Measurements from ENCODE around the gene LILRB5.
"Not testable (repeated sequence)": the region's sequence is repeated elsewhere in the genome, so short reads cannot be mapped to it uniquely, and the experiment has no call there.

LILRB5 gene

DNA sequence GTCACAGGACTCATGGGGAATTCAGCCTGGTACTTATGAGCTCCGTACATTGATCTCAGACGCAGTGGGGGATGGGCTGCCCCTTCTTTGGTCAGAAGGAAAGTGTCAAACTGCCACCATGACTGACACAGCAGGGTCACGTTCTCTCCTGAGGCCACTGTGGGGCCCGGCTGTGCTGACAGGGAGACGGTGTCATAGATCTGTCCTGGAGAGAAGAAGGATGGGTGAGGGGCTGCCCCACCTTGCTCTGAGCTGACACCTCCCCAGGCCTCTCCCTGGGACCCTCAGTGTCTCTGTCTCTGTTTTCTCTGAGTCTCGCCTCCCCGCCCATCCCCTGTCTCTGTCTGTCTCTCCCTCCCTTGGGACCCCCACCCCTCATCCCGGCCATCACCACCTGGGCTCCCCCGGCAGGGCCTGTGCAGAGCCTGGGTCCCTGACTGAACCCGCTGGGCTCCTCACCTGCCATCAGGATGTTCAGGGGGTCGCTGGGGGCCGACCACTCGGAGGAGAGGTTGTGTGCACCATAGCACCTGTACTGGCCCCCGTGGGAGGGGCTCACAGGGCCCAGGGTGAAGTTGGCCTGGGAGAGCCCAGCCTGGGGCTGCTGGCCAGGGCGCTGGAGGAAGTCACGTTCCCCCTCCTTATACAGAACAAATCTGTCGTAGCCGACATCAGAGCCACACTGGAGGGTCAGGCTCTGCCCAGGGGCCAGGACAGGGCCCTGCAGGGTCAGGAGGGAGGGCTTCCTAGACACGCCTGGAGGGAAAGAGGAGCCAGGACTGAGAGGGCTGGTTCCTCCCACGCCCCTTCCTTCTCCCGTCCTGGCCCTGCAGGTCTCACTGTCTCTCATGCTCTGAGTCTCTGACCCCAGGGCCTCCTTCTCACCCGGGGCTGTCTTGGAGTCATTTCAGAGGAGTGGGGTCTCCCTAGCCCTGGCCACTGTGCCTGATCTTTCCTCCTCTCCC lies 16.4 kb downstream of the LILRB5 start:
- not testable (repeated sequence) for DNase-seq

- DNase-seq, result not testable (repeated sequence)
These were observed 17.3 kb downstream of the LILRB5 start for GRCh38 chr19:54239491-54240371.

- no peak for DNase-seq
These were observed 23.1 kb downstream of the LILRB5 start for GRCh38 chr19:54233941-54234340.

DNA sequence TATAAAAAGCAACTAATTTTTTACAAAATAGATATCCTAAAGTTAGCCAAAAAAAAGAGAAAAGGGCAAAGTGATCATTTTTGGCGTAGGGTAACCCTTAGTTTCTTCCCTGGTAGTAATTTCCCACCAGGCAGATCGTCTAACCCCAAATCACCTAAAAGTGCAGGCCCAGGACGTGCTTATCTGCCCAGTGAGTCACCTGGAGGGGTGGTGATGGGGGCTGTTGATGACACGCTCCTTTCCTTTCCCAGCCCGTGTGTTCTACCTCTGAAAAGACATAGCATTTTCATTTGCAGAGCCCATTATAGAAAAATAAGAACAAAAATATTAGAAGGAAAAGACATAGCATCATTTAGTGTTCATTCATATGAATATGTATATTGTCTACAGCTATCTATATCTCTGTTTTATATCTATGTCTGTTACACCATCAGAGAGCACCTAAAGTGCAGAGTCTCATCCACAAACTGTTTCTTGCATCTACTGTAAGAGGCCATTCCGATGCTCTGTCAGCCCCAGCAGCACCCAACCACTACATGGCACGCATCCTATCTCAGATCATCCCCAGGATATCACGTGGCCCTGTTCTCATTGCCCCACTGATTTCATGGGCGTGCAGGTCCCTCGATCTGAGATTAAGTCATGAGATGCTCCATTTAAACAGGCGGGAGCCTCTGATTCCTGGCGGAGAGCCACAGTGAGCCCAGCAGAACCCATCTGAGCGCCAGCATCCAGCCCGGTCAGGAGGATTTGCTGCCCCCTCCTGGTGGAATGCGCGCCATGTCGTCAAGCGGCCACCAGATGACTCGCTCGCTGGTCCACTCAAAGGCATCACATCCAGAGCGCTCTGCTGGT lies 25.8 kb downstream of the LILRB5 start:
- peak; percentile 78 for DNase-seq

DNA sequence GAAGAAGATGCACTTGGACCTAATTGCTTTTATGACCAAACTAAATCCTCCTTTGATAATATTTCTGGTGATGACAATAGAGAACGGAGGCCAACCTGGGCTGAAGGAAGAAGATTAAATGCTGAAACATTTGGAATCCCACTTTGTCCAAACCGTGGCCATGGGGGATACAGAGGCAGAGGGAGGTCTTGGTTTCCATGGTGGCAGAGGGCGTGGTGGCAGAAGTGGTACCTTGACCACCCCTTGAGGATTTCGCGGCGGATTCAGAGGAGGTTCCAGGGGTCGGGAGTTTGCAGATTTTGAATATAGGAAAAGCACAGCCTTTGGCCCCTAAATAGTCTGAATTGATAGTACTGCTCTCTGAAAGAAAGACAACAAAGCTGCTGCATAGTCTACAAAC lies 27.0 kb downstream of the LILRB5 start:
- no peak for DNase-seq

DNA sequence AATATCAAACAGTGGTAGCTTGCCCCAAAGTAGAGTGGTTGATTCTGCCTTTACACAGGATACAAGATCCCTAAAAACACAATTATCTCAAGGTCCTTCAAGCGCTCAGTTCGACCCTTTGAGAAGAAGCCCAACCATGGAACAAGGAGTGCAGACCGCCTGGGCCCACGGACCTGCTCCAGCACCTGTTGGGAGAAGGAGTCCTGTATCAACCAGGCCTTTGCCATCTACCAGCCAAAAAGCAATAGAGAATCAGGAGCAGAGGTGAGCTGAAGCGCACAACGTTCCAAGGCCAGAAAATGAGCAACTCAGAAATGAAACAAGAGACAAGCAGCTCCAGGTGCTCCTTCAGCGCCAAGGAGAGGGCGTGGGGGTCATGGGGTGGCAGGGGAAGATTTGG lies 27.9 kb downstream of the LILRB5 start:
- DNase-seq, result no peak

DNA sequence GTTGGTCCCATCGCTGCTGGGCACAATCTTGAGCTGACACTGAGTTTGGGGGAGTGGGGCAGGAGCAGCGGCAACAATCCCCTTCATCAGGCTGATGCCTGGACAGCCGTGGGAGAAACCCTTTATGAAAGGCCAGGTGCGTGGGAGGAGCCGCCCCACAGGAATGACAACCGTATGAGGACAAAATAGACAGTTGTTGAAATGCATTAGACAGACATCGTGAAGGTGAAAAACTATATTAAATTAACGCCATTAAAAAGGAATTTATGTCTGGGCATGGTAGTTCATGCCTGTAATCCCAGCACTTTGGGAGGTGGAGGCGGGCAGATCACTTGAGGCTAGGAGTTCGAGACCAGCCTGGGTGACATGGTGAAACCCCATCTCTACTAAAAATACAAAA lies 32.5 kb downstream of the LILRB5 start:
- DNase-seq, result not testable (repeated sequence)

- DNase-seq, result not testable (repeated sequence)
These were observed 33.2 kb downstream of the LILRB5 start for GRCh38 chr19:54223937-54224281.

GRCh38 chr19:54223277-54223936 lies 33.7 kb downstream of the LILRB5 start:
- not testable (repeated sequence) for DNase-seq

DNA sequence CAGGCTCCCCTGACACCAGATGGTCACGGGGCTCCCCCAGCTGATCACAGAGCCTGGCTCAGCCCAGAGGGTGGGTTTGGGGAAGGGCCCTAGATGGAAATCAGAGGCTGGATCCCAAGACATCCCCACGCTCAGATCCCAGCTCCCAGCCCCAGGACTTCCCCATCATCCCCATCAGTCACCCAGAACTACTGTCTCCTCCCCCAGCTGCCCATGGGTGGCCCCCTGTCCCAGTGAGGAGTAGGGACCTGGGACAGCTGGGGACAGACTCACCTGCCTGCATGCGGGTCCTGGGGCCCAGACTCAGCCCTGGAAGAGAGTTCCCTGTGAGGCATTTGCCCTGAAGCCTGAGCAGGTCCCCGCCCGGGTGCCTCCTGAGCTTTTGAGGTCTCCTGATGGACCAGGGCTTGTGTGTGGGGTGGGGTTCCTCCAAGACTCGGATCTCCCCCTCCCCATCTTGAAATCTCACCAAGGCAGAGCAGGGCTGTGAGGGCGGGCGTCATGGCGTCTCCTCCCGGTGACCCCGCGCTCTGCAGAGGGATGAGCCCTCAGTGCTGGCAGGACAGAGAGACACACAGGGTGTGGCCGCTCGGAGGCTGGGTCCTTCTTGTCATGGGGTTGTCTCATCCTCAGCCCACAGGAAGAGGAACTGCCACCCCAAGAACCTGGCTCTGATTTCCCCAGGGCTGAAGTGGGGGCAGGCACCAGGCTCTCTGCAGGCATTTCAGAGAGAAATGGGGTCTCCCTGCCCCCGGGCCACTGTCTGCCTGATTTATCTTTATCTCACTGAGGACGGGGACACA lies 34.4 kb downstream of the LILRB5 start, which contains the start of gene LILRB3:
LILRB3 (minus strand) TSS at position 534 of the 803 bp plus-strand sequence; CDS start at position 503, 31 bp downstream.
- DNase-seq, result not testable (repeated sequence)

DNA sequence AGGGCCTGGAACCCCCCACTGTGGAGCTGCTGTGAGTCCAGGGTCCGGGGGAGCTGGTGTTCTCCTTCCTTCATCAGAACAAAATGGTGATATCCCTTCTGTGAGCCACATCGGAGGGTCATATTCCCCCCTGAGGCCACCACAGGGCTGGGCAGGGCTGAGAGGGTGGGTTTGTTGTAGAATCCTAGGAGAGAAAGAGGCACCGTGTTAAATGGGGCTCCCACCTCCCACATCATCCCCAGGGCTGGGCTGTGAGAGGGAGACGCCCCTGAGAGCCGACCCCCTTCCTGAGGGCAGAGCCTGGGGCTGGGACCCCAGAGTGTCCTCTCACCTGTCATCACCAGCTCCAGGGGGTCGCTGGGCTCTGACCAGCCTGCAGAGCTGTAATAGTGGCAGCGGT lies 35.1 kb downstream of the LILRB5 start:
- not testable (repeated sequence) for DNase-seq

GRCh38 chr19:54219702-54220101 lies 37.4 kb downstream of the LILRB5 start:
- not testable (repeated sequence) for DNase-seq

DNA sequence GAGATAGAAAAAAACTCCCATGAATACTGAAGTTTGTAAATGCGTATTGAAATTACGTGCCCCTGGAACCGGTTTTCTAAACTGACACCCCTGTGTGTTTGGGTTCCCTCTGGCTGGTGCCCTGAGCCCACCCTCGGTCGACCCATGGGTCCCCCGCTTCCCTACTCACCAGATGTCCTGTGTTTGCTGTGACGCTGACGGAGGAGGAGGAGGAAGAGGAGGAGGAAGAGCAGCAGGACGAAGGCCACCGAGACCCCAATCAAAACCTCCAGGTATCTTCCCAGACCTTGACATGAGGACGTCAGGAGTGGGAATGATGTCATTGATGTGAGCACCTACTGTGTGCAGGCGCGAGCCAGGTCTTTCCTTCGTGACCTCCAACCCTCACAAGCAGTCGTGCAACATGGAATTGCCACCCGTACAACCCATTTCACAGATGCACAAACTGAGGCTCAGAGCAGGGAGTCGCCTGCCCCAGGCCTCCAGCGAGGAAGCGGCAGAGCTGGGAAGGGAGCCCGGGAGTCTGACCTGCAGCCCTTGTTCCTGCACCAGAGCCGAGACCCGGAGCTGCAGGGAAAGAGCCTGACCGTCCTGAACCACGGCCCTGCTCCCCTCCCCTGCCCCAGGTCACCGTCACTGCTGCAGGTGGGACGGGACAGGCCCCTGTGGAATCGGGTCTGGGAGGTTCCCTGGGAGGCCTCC lies 38.0 kb downstream of the LILRB5 start:
- DNase-seq, result no peak

GRCh38 chr19:54218259-54218658 lies 38.8 kb downstream of the LILRB5 start:
- no peak for DNase-seq

GRCh38 chr19:54217517-54218247 lies 39.4 kb downstream of the LILRB5 start:
- not testable (repeated sequence) for DNase-seq

- DNase-seq, result no peak
These were observed 40.2 kb downstream of the LILRB5 start for GRCh38 chr19:54216869-54217268.

DNA sequence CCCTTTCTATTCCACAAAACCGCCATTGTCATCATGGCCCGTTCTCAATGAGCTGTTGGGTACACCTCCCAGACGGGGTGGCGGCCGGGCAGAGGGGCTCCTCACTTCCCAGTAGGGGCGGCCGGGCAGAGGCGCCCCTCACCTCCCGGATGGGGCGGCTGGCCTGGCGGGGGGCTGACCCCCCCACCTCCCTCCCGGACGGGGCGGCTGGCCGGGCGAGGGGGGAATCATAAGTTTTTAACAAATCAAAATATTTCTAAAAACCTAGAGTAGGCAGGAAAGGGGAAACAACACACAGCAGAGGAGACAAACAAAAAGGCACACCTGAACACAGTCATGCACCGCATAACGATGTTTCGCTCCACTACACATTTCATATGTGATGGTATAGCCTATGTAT lies 42.3 kb downstream of the LILRB5 start:
- not testable (repeated sequence) for DNase-seq

DNA sequence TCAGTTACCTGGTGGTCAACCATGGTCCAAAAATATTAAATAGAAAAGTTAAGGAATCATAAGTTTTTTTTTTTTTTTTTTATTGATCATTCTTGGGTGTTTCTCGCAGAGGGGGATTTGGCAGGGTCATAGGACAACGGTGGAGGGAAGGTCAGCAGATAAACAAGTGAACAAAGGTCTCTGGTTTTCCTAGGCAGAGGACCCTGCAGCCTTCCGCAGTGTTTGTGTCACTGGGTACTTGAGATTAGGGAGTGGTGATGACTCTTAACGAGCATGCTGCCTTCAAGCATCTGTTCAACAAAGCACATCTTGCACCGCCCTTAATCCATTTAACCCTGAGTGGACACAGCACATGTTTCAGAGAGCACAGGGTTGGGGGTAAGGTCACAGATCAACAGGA lies 42.9 kb downstream of the LILRB5 start:
- not testable (repeated sequence) for DNase-seq

GRCh38 chr19:54211235-54211634 lies 45.8 kb downstream of the LILRB5 start:
- no peak for DNase-seq

Data from kidney glomerular epithelial cell (primary cell).